Measurements from ENCODE around the gene PMPCA.

Gene PMPCA

DNA sequence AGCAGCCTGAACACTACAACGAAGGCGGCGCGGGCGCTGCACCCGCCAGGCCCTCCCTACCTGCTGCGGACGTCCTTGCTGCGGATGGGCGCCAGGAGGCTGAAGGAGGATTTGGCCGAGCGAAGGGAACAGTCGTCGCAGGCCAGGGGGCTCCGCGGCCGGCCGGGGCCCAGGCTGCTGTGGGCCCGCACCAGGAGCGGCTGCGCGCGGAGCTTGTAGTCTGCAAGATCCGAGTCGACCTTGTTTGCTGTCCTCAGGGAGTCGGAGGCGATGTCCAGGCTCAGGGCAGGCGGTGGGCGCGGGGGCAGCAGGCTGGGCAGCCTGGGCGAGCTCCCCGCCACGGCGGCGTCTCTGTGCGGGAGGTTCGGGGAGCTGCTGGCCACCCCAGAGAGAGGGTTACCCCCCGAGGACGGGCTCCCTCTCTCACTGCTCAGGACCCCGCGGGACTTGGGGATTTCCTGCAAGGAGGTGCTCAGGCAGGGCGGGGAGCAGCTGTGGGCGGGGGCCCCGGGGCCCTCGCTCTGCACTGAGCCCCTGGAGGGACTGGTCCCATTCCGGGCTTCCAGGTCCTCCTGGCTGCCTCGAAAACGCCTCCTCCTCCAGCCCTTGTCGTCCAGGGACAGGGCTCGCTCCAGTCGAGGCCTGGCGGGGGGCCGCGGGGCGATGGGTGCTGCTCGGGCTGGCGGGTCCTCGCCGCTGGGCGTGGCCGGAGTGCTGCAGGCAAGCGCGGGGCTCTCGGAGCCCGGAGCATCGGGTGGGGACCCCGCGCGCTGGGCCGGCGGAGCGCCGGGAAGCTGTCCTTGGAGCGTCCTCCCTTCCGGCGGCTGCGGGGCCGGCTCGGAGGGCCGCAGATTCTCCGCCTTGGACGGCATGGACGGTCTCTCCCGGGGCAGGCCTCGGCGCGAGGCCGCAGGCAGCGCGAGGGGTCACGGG, 28.4 kb downstream of the PMPCA start:
- TF ChIP-seq CTCF (IDR thresholded peaks at IDR 0.05) = no peak

DNA sequence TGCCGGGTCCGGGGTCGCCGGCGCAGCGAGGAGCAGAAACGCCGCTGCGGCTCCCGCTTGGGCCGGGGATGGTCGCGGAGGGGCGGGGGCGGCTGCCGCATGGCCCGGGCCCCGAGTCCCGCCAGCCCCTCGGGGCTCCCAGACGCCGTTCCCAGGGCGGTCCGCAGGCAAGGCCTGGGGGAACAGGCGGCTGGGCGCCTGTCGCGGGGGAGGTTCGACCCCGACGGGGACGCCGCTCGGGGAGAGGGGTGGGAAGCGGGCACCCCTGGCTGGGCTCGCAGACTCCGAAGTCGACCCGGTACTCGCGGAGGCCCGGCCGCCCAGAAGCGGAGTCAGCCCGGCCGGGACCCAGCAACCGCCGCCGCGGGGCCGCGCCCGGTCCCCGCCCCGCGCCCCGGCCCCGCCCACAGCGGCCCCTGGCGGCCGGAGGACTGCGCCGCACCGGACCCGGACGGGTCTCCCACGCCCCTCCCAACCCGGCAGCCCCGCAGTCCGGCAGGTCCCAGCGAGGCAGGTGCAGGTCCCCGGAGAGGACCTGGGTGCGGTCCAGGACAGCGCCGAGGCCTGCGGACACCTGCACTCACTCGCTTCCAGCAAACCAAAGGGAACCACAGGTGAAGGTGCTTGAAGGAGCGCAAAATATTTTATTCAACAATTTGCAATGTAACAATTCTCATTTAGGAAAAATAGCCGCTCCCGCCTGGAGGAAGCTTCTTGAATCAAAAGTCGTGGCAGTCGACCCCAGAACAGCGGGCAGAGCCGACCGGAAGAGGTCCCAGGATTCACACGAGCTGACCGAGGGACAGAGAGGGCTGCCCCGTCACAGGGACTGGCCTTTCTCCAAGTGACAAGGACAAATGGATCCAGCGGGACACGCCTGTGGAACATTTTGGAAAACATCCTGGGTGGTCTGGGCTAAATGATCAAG, 29.3 kb downstream of the PMPCA start, which contains the start of gene INPP5E:
INPP5E (minus strand) TSS at position 365 of the 928 bp plus-strand sequence. CDS start 426 bp downstream, outside the sequence.
- TF ChIP-seq CTCF (IDR thresholded peaks at IDR 0.05) = peak; percentile 93

GRCh38 chr9:136441191-136441680, 30.8 kb downstream of the PMPCA start:
- TF ChIP-seq CTCF (IDR thresholded peaks at IDR 0.05) = no peak

DNA sequence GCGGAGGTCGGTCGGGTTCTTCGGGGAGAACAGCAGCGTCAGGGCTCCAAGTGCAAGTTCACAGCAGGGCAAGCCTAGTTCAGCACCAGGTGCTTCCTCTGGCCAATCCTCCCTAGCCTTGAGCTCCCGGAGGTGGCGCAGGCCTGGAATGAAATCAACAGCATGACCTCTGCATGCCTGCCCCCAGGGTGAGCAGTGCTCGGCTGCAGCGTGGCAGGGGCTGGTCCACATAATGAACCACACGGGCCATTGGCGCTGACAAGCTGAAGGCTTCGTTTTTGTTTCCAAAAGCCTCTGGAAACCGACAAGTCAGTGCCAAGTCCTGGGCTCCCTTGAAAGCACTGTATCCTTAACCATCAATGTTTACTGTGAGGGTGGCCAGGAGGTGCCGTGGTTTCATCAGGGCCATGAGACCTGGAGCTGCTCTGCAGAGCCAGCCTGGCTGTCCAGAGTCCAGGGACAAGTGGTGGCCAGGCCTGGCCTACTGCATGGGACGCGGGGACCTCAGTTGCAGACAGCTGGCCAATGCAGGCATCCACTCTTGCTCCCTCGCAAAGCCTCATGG, 31.3 kb downstream of the PMPCA start:
- no peak for TF ChIP-seq CTCF (IDR thresholded peaks at IDR 0.05)

DNA sequence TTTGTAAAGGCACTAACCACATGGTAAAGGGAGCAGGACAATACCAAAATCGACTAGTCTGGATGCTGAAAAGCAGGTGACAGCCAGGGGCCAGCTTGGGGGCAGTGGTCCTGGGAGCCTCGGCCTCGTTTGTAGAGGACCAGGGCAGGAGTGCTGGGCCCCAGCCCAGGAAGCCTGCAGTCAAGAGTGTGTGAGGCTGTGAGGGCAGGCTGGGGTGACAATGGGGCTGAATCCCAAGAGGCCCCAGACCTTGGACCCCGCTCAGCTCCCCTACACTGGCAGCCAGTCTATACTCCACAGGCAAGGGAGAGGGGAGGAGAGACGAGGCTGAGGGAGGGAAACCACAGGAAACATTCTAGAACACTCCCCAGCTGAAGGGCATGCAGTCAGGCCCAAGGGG, 31.8 kb downstream of the PMPCA start:
- no peak for TF ChIP-seq CTCF (IDR thresholded peaks at IDR 0.05)

- no peak for TF ChIP-seq CTCF (IDR thresholded peaks at IDR 0.05)
These were observed 32.6 kb downstream of the PMPCA start for GRCh38 chr9:136443087-136443486.

DNA sequence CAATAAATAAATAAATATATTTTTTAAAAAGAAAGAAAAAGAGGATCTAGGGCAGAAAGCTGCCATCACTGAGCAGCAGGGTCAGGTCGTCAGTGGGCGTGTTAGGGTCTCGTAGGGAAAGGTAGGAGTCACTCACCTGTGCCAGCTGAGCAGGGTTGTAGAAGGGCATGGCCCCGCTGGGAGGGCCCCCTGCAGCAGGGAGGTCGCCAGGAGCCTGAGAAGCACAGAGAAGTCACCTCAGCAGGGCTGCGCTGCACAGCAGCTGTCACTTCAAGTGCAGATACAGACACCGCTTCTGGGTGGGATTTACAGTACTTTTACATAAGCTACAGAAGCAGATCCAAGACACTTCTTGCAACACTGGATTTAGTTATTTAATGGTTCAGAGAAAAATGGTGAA, 33.2 kb downstream of the PMPCA start:
- TF ChIP-seq CTCF (IDR thresholded peaks at IDR 0.05) = no peak
